Measurements from ENCODE around the gene HMGCS2. TPM values are rescaled to one million over a fixed set of nuclear protein-coding genes. Genes with fewer than 3 reads are reported as not detected.

HMGCS2 gene
- total RNA-seq = not detected
- polyA plus RNA-seq = under 1 TPM in 2 of 3 donors, not detected in 1; 0.06 to 0.11 TPM
- long read RNA-seq, donor 1 = 0 reads
- long read RNA-seq, donor 2 = 0 reads

GRCh38 chr1:119768778-119769177 is at the start of gene HMGCS2:
Gene HMGCS2 (minus strand): TSS chr1:119768905. CDS start chr1:119768844, 61 bp downstream.
- Histone ChIP-seq H3K36me3 (no peaks in the 10 kb centered on the region), H3K27me3 (replicated peaks in 1 of 7) (peaks cover 0 to 19% (median 0%) of the 10 kb centered on the region in 7 donors), H3K9me3 (no peaks in the 10 kb centered on the region), H3K27ac (no peak within 1 kb of the TSS), H3K4me3 (no peak within 1 kb of the TSS), H3K4me1 (no peaks in the 10 kb centered on the region)
- no peak for DNase-seq
- WGBS, 5 donors = 65 to 91% (median 80%) methylated on average over 6 to 8 of the region's 8 CpGs
- TF ChIP-seq POLR2A (IDR thresholded peaks at IDR 0.05) = no peak
- TF ChIP-seq CTCF (IDR thresholded peaks at IDR 0.05 in 8 of 11, conservative IDR thresholded peaks at IDR 0.05 in 3 of 11) = no peak
- no peak for TF ChIP-seq POLR2AphosphoS5 (IDR thresholded peaks at IDR 0.05)
- intact Hi-C loops (cut with DNase I; ENCODE audit: low total_unique reads) = no loop called here

- H3K27me3 ChIP-seq (replicated peaks in 1 of 7) = peaks cover 0 to 24% (median 0%) of the 10 kb centered on the region in 7 donors
- H3K9me3 ChIP-seq = no peaks in the 10 kb centered on the region
- H3K4me1 ChIP-seq = no peaks in the 10 kb centered on the region
- H3K4me3 ChIP-seq = no peak overlapping the region
- no peaks in the 10 kb centered on the region for H3K36me3 ChIP-seq
- intact Hi-C loops (cut with DNase I; ENCODE audit: low total_unique reads) = no loop called here
- TF ChIP-seq POLR2A (IDR thresholded peaks at IDR 0.05) = no peak
- no peak for TF ChIP-seq CTCF (IDR thresholded peaks at IDR 0.05 in 8 of 11, conservative IDR thresholded peaks at IDR 0.05 in 3 of 11)
- no peak for TF ChIP-seq POLR2AphosphoS5 (IDR thresholded peaks at IDR 0.05)
- H3K27ac ChIP-seq = no peak overlapping the region
- 86 to 90% (median 88%) methylated on average over 2 of the region's 2 CpGs for whole genome bisulfite sequencing, 5 donors
- no peak for DNase-seq
Observed at GRCh38 chr1:119818181-119818580, 49.5 kb upstream of the HMGCS2 start.

GRCh38 chr1:119816407-119816806 is 47.7 kb upstream of the HMGCS2 start:
- peaks cover 0 to 8% (median 0%) of the 10 kb centered on the region in 7 donors for H3K27me3 ChIP-seq (replicated peaks in 1 of 7)
- H3K27ac ChIP-seq = no peak overlapping the region
- H3K9me3 ChIP-seq = no peaks in the 10 kb centered on the region
- DNase-seq = no peak
- H3K4me1 ChIP-seq = no peaks in the 10 kb centered on the region
- H3K36me3 ChIP-seq = no peaks in the 10 kb centered on the region
- intact Hi-C loops (cut with DNase I; ENCODE audit: low total_unique reads) = no loop called here
- TF ChIP-seq POLR2A (IDR thresholded peaks at IDR 0.05) = no peak
- TF ChIP-seq POLR2AphosphoS5 (IDR thresholded peaks at IDR 0.05) = no peak
- no peak for TF ChIP-seq CTCF (IDR thresholded peaks at IDR 0.05 in 8 of 11, conservative IDR thresholded peaks at IDR 0.05 in 3 of 11)
- no peak overlapping the region for H3K4me3 ChIP-seq
- WGBS, 5 donors = 69 to 80% (median 74%) methylated on average over 2 of the region's 2 CpGs

- peaks cover 0 to 8% (median 0%) of the 10 kb centered on the region in 7 donors for H3K27me3 ChIP-seq (replicated peaks in 1 of 7)
- intact Hi-C loops (cut with DNase I; ENCODE audit: low total_unique reads) = no loop called here
- H3K4me3 ChIP-seq = no peak overlapping the region
- no peak for DNase-seq
- H3K4me1 ChIP-seq = no peaks in the 10 kb centered on the region
- no peaks in the 10 kb centered on the region for H3K36me3 ChIP-seq
- TF ChIP-seq POLR2A (IDR thresholded peaks at IDR 0.05) = no peak
- no peak for TF ChIP-seq CTCF (IDR thresholded peaks at IDR 0.05 in 8 of 11, conservative IDR thresholded peaks at IDR 0.05 in 3 of 11)
- no peak for TF ChIP-seq POLR2AphosphoS5 (IDR thresholded peaks at IDR 0.05)
- 66 to 73% (median 71%) methylated on average over 7 of the region's 7 CpGs for WGBS, 5 donors
- no peaks in the 10 kb centered on the region for H3K9me3 ChIP-seq
- H3K27ac ChIP-seq = no peak overlapping the region
Observed at GRCh38 chr1:119815928-119816327, 47.2 kb upstream of the HMGCS2 start.

Measured in spleen (tissue), 13 donors.